Loucy (cell line): Measurements from ENCODE around the gene HID1.

Experiments used
- EZH2phosphoT487 ChIP-seq: fragments of 200-600 bp; IDR thresholded peaks from 2 replicates; pipeline ENCODE4 v1.6.1; 2018; ENCODE audit warnings: antibody characterized with exemption, mild to moderate bottlenecking, moderate library complexity, borderline replicate concordance
- TF ChIP-seq, protein P1 (sequence below): fragments of 200-600 bp; sonication (generic); conservative IDR thresholded peaks from 2 replicates; pipeline ENCODE4 v1.5.1; 2014; ENCODE audit warnings: mild to moderate bottlenecking, antibody characterized with exemption, low read length

DNA sequence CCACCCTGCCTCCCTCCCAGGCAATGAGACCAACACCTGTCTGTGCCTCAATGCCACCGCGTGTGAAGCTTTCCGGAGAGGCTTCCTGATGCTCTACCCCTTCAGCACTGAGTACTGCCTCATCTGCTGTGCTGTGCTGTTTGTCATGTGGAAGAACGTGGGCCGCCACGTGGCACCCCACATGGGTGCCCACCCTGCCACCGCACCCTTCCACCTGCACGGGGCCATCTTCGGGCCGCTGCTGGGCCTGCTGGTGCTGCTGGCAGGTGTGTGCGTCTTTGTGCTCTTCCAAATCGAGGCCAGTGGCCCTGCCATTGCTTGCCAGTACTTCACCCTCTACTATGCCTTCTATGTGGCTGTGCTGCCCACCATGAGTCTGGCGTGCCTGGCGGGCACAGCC, 25.9 kb downstream of the HID1 start:
- TF ChIP-seq, protein P1, sequence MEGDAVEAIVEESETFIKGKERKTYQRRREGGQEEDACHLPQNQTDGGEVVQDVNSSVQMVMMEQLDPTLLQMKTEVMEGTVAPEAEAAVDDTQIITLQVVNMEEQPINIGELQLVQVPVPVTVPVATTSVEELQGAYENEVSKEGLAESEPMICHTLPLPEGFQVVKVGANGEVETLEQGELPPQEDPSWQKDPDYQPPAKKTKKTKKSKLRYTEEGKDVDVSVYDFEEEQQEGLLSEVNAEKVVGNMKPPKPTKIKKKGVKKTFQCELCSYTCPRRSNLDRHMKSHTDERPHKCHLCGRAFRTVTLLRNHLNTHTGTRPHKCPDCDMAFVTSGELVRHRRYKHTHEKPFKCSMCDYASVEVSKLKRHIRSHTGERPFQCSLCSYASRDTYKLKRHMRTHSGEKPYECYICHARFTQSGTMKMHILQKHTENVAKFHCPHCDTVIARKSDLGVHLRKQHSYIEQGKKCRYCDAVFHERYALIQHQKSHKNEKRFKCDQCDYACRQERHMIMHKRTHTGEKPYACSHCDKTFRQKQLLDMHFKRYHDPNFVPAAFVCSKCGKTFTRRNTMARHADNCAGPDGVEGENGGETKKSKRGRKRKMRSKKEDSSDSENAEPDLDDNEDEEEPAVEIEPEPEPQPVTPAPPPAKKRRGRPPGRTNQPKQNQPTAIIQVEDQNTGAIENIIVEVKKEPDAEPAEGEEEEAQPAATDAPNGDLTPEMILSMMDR, result no peak
- TF ChIP-seq EZH2phosphoT487, result no peak
